ENCODE measurements around the gene ZNF682. TPM values are rescaled to one million over a fixed set of nuclear protein-coding genes. Genes with fewer than 3 reads are reported as not detected.

Gene ZNF682
- total RNA-seq, 4 donors from 2014 or later: 2.4 to 5.4 (median 3.9) TPM

- TF ChIP-seq, protein P1, sequence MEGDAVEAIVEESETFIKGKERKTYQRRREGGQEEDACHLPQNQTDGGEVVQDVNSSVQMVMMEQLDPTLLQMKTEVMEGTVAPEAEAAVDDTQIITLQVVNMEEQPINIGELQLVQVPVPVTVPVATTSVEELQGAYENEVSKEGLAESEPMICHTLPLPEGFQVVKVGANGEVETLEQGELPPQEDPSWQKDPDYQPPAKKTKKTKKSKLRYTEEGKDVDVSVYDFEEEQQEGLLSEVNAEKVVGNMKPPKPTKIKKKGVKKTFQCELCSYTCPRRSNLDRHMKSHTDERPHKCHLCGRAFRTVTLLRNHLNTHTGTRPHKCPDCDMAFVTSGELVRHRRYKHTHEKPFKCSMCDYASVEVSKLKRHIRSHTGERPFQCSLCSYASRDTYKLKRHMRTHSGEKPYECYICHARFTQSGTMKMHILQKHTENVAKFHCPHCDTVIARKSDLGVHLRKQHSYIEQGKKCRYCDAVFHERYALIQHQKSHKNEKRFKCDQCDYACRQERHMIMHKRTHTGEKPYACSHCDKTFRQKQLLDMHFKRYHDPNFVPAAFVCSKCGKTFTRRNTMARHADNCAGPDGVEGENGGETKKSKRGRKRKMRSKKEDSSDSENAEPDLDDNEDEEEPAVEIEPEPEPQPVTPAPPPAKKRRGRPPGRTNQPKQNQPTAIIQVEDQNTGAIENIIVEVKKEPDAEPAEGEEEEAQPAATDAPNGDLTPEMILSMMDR (IDR thresholded peaks at IDR 0.05; ENCODE audit: low read depth): no peak
These were observed 28.6 kb upstream of the ZNF682 start for GRCh38 chr19:20067943-20068342.

DNA sequence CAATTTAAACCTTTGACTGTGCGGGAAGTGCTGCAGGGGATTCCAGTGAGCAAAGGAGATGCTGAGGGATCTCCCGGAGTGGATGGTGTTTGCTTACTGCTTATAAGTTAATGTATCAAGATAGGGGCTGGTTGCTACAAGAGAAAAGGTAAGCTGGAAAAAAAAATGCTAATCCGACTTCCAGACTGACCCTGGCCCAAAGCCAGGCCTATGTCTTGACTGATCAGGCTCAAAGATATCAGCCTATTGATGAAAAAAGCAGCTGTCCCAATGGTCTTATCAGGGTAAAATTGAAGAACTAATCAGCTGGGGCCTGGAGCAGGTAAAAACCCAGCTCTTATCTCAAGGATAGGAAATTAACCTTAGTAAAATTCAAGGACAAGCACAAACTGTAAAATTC is 27.6 kb upstream of the ZNF682 start:
- TF ChIP-seq, protein P1 (IDR thresholded peaks at IDR 0.05; ENCODE audit: low read depth): no peak

DNA sequence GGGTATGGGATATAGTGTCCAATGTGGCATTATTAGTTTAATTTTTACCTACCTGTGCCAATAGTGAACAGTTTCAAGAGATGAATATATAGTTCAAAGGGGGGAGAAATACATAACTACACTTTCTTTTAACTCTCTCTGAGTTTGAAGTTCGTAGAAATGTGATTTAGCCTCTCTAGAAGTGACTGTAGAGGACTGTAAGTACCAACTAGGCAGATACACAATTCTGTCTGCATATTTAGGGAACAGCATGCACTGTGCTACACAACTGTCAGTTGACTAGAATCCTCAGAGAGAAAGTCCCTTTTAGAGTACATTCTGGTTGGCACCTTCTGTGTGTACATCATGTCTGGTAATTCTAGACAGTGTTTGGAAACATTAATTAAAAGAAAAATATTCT is 21.0 kb upstream of the ZNF682 start:
- TF ChIP-seq, protein P1 (IDR thresholded peaks at IDR 0.05; ENCODE audit: low read depth): no peak

- TF ChIP-seq, protein P1 (IDR thresholded peaks at IDR 0.05; ENCODE audit: low read depth): no peak
These were observed 12.8 kb upstream of the ZNF682 start for GRCh38 chr19:20051841-20052768.

DNA sequence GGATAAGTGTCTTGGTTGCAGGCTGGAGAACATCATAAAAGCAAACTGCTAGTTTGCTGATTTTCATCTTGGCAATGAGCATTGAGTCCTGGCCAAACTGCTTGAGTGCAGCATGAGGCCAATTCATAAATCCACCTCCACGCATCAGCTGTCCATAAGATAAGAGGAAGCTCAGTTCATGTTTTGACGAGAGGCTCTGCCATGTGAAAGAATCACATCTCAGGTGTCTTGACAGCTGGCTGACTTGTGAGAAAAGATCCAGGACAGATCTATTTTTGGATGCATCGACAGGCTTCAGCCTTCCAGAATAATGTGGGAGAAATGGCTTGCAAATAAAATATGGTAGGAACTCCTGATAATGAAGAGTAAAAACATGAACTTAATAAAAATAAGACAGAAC is 5.4 kb upstream of the ZNF682 start:
- TF ChIP-seq, protein P1 (IDR thresholded peaks at IDR 0.05; ENCODE audit: low read depth): no peak

DNA sequence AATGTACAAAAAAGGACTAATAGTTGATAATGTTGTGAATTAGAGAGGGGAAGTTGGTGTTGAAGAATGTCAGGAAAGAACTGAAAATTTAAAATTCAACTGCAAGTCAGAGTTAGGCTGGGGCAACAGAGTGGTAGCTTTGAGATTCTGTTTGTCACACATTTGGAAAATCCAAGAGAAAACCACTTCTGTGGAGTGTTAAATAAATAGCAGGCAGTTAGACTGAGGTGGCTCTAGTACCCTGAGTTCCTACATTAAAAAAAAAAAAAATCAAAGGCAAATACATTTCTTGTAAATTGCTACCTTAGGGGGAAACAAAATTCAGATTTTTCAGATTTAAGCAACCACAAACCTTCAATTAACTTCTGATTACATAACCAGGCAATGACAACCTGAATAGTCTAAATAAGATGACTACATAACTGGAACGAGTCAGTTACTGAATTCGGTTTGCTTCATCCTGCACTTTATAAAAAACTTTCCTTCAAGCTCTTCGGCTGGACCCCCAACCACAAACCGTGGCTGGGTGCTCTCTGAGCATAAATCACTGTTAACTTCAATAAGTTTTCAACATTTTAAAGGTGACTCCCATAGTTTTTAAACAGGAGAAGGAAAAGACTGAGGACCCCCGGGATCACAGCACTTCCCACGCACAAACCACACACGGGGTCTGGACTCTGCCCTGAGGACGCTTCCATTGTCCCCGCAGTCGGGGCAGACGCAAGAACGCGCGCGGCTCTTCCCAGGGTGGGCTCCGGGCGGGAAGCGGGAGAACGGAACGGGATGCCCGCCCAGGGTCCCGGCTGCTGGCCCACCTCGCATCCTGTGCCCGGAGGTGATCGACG is 725 bp downstream of the ZNF682 start:
- TF ChIP-seq, protein P1 (IDR thresholded peaks at IDR 0.05; ENCODE audit: low read depth): no peak

GRCh38 chr19:20035935-20036334 is 3.4 kb downstream of the ZNF682 start:
- TF ChIP-seq, protein P1 (IDR thresholded peaks at IDR 0.05; ENCODE audit: low read depth): no peak
